ENCODE data around the gene INMT. TPM values are rescaled to one million over a fixed set of nuclear protein-coding genes. Genes with fewer than 3 reads are reported as not detected.
A peak's percentile ranks its signal among the peaks of the same experiment; 100 is the strongest.

The INMT gene
- total RNA-seq, 1 experiment from 2014 or later, result 3.3 TPM

GRCh38 chr7:30795161-30795948, 43.4 kb downstream of the INMT start:
- H3K4me1 Mint-ChIP-seq (ENCODE audit: low read depth, unreplicated experiment), result peaks cover 31% of the 10 kb centered on the region
- ChIA-PET CTCF (interaction anchor here (0.7 to 1.7 kb wide), 4 partner anchors 9 to 327 kb away, joined by 3 to 8 read pairs (median 5); no protein-coding TSS in a partner anchor), POLR2A (no interaction called here)
- no peaks in the 10 kb centered on the region for H3K36me3 ChIP-seq (ENCODE audit: control insufficient read depth, insufficient read depth, low read length)
- no peak overlapping the region for H3K4me3 ChIP-seq (ENCODE audit: low read depth, low read length)
- no peak overlapping the region for H3K4me3 Mint-ChIP-seq (ENCODE audit: unreplicated experiment)
- intact Hi-C loops (cut with micrococcal nuclease; ENCODE audit: unreplicated experiment), result loop anchor here (2.0 kb wide), 3 partner anchors 25 to 55 kb away; partner anchors contain the start of gene MINDY4
- peak; percentile 79 to 86 for DNase-seq
- peak overlapping the region; percentile 74 for H3K27ac Mint-ChIP-seq (ENCODE audit: unreplicated experiment)
- no peaks in the 10 kb centered on the region for H3K27me3 Mint-ChIP-seq (ENCODE audit: insufficient read depth, unreplicated experiment)
- peak in 1 of 2 experiments; percentile 29 for TF ChIP-seq CTCF (IDR thresholded peaks at IDR 0.05; ENCODE audit: insufficient read depth in 1 of 2, low read depth in 1 of 2, low read length in 1 of 2, severe bottlenecking in 1 of 2, unreplicated experiment in 1 of 2)
- H3K9me3 Mint-ChIP-seq (ENCODE audit: unreplicated experiment), result no peaks in the 10 kb centered on the region
- no peaks in the 10 kb centered on the region for H3K9me3 ChIP-seq
- no peaks in the 10 kb centered on the region for H3K27me3 ChIP-seq (replicated peaks; ENCODE audit: control insufficient read depth, insufficient read depth, low read length)
- no TSS peak for BruUV-seq (replicated peaks)
- H3K36me3 Mint-ChIP-seq (ENCODE audit: insufficient read depth, unreplicated experiment), result no peaks in the 10 kb centered on the region
- peaks cover 38% of the 10 kb centered on the region for H3K4me1 ChIP-seq

GRCh38 chr7:30796105-30796869, 44.4 kb downstream of the INMT start:
- Mint-ChIP-seq H3K4me3 (ENCODE audit: unreplicated experiment) (peak overlapping the region; percentile 2), H3K36me3 (ENCODE audit: insufficient read depth, unreplicated experiment) (no peaks in the 10 kb centered on the region), H3K9me3 (ENCODE audit: unreplicated experiment) (no peaks in the 10 kb centered on the region), H3K27ac (ENCODE audit: unreplicated experiment) (peak overlapping the region; percentile 74), H3K27me3 (ENCODE audit: insufficient read depth, unreplicated experiment) (no peaks in the 10 kb centered on the region), H3K4me1 (ENCODE audit: low read depth, unreplicated experiment) (peaks cover 31% of the 10 kb centered on the region)
- ChIA-PET CTCF (interaction anchor here (0.6 to 1.7 kb wide), 6 partner anchors 10 to 326 kb away, joined by 3 to 8 read pairs (median 4); no protein-coding TSS in a partner anchor), POLR2A (interaction anchor here (0.6 kb wide), 1 partner anchor 8 kb away, joined by 3 read pairs; no protein-coding TSS in a partner anchor)
- no peak overlapping the region for H3K4me3 ChIP-seq (ENCODE audit: low read depth, low read length)
- intact Hi-C loops (cut with micrococcal nuclease; ENCODE audit: unreplicated experiment), result loop anchor here (2.0 kb wide), 1 partner anchor 101 kb away; no protein-coding TSS in a partner anchor
- H3K9me3 ChIP-seq, result no peaks in the 10 kb centered on the region
- no peaks in the 10 kb centered on the region for H3K27me3 ChIP-seq (replicated peaks; ENCODE audit: control insufficient read depth, insufficient read depth, low read length)
- no peak for DNase-seq
- no peak for TF ChIP-seq CTCF (IDR thresholded peaks at IDR 0.05; ENCODE audit: insufficient read depth in 1 of 2, low read depth in 1 of 2, low read length in 1 of 2, severe bottlenecking in 1 of 2, unreplicated experiment in 1 of 2)
- BruUV-seq (replicated peaks), result no TSS peak
- H3K36me3 ChIP-seq (ENCODE audit: control insufficient read depth, insufficient read depth, low read length), result no peaks in the 10 kb centered on the region
- H3K4me1 ChIP-seq, result peaks cover 38% of the 10 kb centered on the region

All from Caco-2 (cell line).